WTC11 (cell line): ENCODE measurements around the gene SIM2. TPM values are rescaled to one million over a fixed set of nuclear protein-coding genes. Genes with fewer than 3 reads are reported as not detected.

Experiments used
- ATAC-seq: fragments of 200-7000 bp; cut with Tn5 transposase; 2 replicates; pipeline ENCODE4 v1.10.0; 2021; ENCODE audit warnings: mild to moderate bottlenecking, moderate library complexity
- CTCF ChIA-PET: fragments of 300-600 bp; sonication (Branson Sonifier 250); formaldehyde crosslinking; loops from one replicate; lab custom pipeline; 2021; ENCODE audit warnings: antibody characterized with exemption; lab: Charles Lee
- POLR2A ChIA-PET: fragments of 350-600 bp; sonication (Branson Sonifier 250); formaldehyde crosslinking; loops from one replicate; lab custom pipeline; 2021; ENCODE audit warnings: antibody characterized with exemption; lab: Charles Lee
- DNase-seq: peaks from one replicate; pipeline ENCODE4 v3.0.0; 2021; ENCODE audit warnings: low spot score
- H3K27ac Mint-ChIP-seq: 2 replicates; pipeline ENCODE4 v1.8.0; 2021; ENCODE audit warnings: mixed read lengths
- H3K27me3 Mint-ChIP-seq: 2 replicates; pipeline ENCODE4 v1.8.0; 2021; ENCODE audit warnings: low read depth, mild to moderate bottlenecking, moderate library complexity, mixed read lengths
- H3K36me3 Mint-ChIP-seq: 2 replicates; pipeline ENCODE4 v1.8.0; 2021; ENCODE audit warnings: mixed read lengths
- H3K4me1 Mint-ChIP-seq: 2 replicates; pipeline ENCODE4 v1.8.0; 2022; ENCODE audit warnings: mixed read lengths
- H3K4me3 Mint-ChIP-seq: 2 replicates; pipeline ENCODE4 v1.8.0; 2021; ENCODE audit warnings: mild to moderate bottlenecking, moderate library complexity, mixed read lengths
- H3K9me3 Mint-ChIP-seq: 2 replicates; pipeline ENCODE4 v1.8.0; 2021; ENCODE audit warnings: mixed read lengths
- EMX1 ChIP-seq: fragments of 250-450 bp; sonication (Bioruptor Pico); IDR thresholded peaks from 2 replicates; pipeline ENCODE4 v1.8.0; 2021; ENCODE audit warnings: mild to moderate bottlenecking
- FOXK1 ChIP-seq: sonication (generic); formaldehyde crosslinking; IDR thresholded peaks from 2 replicates; pipeline ENCODE4 v1.8.0; 2022; ENCODE audit warnings: mild to moderate bottlenecking, moderate library complexity, missing genetic modification reagents
- FOXP1 ChIP-seq: sonication (generic); formaldehyde crosslinking; IDR thresholded peaks from 2 replicates; pipeline ENCODE4 v1.8.0; 2022; ENCODE audit warnings: missing genetic modification reagents, mild to moderate bottlenecking, moderate library complexity, borderline replicate concordance
- GRHL2 ChIP-seq: fragments of 250-450 bp; sonication (Bioruptor Pico); IDR thresholded peaks from 2 replicates; pipeline ENCODE4 v1.8.0; 2022; ENCODE audit warnings: mild to moderate bottlenecking, moderate library complexity; ENCODE audit not compliant: insufficient replicate concordance, severe bottlenecking
- HMGA2 ChIP-seq: fragments of 250-450 bp; sonication (Bioruptor Pico); IDR thresholded peaks from 2 replicates; pipeline ENCODE4 v1.4.0; 2021; ENCODE audit warnings: mild to moderate bottlenecking, moderate library complexity
- MXD4 ChIP-seq: fragments of 250-450 bp; sonication (Bioruptor Pico); IDR thresholded peaks from 2 replicates; pipeline ENCODE4 v1.8.0; 2021; ENCODE audit warnings: mild to moderate bottlenecking, moderate library complexity, borderline replicate concordance
- NR3C1 ChIP-seq: sonication (generic); formaldehyde crosslinking; conservative IDR thresholded peaks from 2 replicates; pipeline ENCODE4 v1.8.1; 2023; ENCODE audit warnings: low read depth, mild to moderate bottlenecking, missing genetic modification reagents
- RELA ChIP-seq: sonication (generic); formaldehyde crosslinking; IDR thresholded peaks from 2 replicates; pipeline ENCODE4 v1.8.1; 2022; ENCODE audit warnings: missing genetic modification reagents, mild to moderate bottlenecking, borderline replicate concordance
- SOX15 ChIP-seq: fragments of 250-450 bp; sonication (Bioruptor Pico); IDR thresholded peaks from 2 replicates; pipeline ENCODE4 v1.9.0; 2021; ENCODE audit warnings: mild to moderate bottlenecking
- TCF7 ChIP-seq: sonication (generic); formaldehyde crosslinking; IDR thresholded peaks from 2 replicates; pipeline ENCODE4 v1.8.0; 2022; ENCODE audit warnings: mild to moderate bottlenecking, low read depth, missing genetic modification reagents, moderate library complexity
- TEAD1 ChIP-seq: sonication (generic); formaldehyde crosslinking; IDR thresholded peaks from 2 replicates; pipeline ENCODE4 v1.8.0; 2022; ENCODE audit warnings: mild to moderate bottlenecking, missing genetic modification reagents
- ZNF317 ChIP-seq: sonication (generic); formaldehyde crosslinking; IDR thresholded peaks from 2 replicates; pipeline ENCODE4 v1.8.1; 2023; ENCODE audit warnings: low read depth, mild to moderate bottlenecking, moderate library complexity, missing genetic modification reagents, borderline replicate concordance
- ZNF396 ChIP-seq: fragments of 250-450 bp; sonication (Bioruptor Pico); IDR thresholded peaks from 2 replicates; pipeline ENCODE4 v1.8.0; 2021; ENCODE audit warnings: mild to moderate bottlenecking, moderate library complexity, borderline replicate concordance
- ZNF416 ChIP-seq: fragments of 250-450 bp; sonication (Bioruptor Pico); IDR thresholded peaks from 2 replicates; pipeline ENCODE4 v1.9.0; 2021; ENCODE audit warnings: mild to moderate bottlenecking, inconsistent platforms
- total RNA-seq: library from RNA; stranded (reverse); gene quantifications from 3 replicates; pipeline ENCODE4 v1.2.3, GENCODE V29; 2021
- TF ChIP-seq, protein P1 (sequence below): sonication (generic); formaldehyde crosslinking; IDR thresholded peaks from 2 replicates; pipeline ENCODE4 v1.8.1; 2023; ENCODE audit warnings: mild to moderate bottlenecking, missing genetic modification reagents, borderline replicate concordance
- TF ChIP-seq, protein P2 (sequence below): fragments of 250-450 bp; sonication (Bioruptor Pico); IDR thresholded peaks from 2 replicates; pipeline ENCODE4 v1.9.0; 2021; ENCODE audit warnings: mild to moderate bottlenecking, borderline replicate concordance
- TF ChIP-seq, protein P3 (sequence below): sonication (generic); formaldehyde crosslinking; IDR thresholded peaks from 2 replicates; pipeline ENCODE4 v1.8.0; 2022; ENCODE audit warnings: mild to moderate bottlenecking, missing genetic modification reagents
- TF ChIP-seq, protein P4 (sequence below): sonication (generic); formaldehyde crosslinking; IDR thresholded peaks from 2 replicates; pipeline ENCODE4 v1.8.1; 2023; ENCODE audit warnings: mild to moderate bottlenecking, missing genetic modification reagents
- TF ChIP-seq, protein P5 (sequence below): fragments of 250-450 bp; sonication (Bioruptor Pico); IDR thresholded peaks from 2 replicates; pipeline ENCODE4 v1.8.0; 2021; ENCODE audit warnings: mild to moderate bottlenecking
- TF ChIP-seq, protein P6 (sequence below): sonication (generic); formaldehyde crosslinking; IDR thresholded peaks from 2 replicates; pipeline ENCODE4 v1.8.1; 2023; ENCODE audit warnings: mild to moderate bottlenecking, missing genetic modification reagents, moderate library complexity
- TF ChIP-seq, protein P7 (sequence below): sonication (generic); formaldehyde crosslinking; conservative IDR thresholded peaks from 2 replicates; pipeline ENCODE4 v1.8.1; 2022; ENCODE audit warnings: mild to moderate bottlenecking, missing genetic modification reagents

The SIM2 gene
- total RNA-seq, 1 experiment from 2014 or later: 0.17 TPM

DNA sequence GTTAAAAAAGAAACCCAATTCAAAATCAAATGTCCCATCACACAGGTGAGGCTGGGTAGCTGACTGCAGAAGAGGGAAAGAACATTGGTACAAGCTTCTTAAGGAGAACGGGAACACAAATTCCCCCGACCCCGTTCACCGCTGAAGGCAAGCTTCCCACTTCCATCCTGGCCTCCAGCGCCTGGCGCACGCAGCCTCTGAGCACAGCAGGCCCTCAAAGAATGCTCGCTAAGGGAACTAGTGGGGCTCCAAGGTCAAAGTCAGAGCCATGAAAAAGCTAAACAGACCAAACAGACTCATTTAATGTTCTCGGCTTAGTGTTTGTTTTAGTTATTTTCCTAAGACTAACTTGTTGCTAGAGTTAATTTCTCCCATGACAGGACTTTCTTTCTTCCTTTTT lies 63.7 kb downstream of the SIM2 start:
- Mint-ChIP-seq H3K9me3 (no peaks in the 10 kb centered on the region), H3K4me3 (no peak overlapping the region), H3K27me3 (no peaks in the 10 kb centered on the region), H3K36me3 (no peaks in the 10 kb centered on the region), H3K27ac (no peak overlapping the region), H3K4me1 (peaks cover 5% of the 10 kb centered on the region; the same call in 1 of the 2 replicates)
- DNase-seq (no peak), ATAC-seq (no peak)
- POLR2A ChIA-PET: interaction anchor here (0.5 kb wide), 1 partner anchor 144 kb away, joined by 5 read pairs; no protein-coding TSS in a partner anchor
- TF ChIP-seq TCF7 (CRISPR knock-in tag) (no peak), NR3C1 (no peak), ZNF396 (CRISPR knock-in tag) (no peak), FOXK1 (no peak), HMGA2 (no peak), EMX1 (CRISPR knock-in tag) (no peak), ZNF416 (CRISPR knock-in tag) (no peak)
- TF ChIP-seq, protein P1, sequence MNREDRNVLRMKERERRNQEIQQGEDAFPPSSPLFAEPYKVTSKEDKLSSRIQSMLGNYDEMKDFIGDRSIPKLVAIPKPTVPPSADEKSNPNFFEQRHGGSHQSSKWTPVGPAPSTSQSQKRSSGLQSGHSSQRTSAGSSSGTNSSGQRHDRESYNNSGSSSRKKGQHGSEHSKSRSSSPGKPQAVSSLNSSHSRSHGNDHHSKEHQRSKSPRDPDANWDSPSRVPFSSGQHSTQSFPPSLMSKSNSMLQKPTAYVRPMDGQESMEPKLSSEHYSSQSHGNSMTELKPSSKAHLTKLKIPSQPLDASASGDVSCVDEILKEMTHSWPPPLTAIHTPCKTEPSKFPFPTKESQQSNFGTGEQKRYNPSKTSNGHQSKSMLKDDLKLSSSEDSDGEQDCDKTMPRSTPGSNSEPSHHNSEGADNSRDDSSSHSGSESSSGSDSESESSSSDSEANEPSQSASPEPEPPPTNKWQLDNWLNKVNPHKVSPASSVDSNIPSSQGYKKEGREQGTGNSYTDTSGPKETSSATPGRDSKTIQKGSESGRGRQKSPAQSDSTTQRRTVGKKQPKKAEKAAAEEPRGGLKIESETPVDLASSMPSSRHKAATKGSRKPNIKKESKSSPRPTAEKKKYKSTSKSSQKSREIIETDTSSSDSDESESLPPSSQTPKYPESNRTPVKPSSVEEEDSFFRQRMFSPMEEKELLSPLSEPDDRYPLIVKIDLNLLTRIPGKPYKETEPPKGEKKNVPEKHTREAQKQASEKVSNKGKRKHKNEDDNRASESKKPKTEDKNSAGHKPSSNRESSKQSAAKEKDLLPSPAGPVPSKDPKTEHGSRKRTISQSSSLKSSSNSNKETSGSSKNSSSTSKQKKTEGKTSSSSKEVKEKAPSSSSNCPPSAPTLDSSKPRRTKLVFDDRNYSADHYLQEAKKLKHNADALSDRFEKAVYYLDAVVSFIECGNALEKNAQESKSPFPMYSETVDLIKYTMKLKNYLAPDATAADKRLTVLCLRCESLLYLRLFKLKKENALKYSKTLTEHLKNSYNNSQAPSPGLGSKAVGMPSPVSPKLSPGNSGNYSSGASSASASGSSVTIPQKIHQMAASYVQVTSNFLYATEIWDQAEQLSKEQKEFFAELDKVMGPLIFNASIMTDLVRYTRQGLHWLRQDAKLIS (CRISPR knock-in tag): no peak
- TF ChIP-seq, protein P2, sequence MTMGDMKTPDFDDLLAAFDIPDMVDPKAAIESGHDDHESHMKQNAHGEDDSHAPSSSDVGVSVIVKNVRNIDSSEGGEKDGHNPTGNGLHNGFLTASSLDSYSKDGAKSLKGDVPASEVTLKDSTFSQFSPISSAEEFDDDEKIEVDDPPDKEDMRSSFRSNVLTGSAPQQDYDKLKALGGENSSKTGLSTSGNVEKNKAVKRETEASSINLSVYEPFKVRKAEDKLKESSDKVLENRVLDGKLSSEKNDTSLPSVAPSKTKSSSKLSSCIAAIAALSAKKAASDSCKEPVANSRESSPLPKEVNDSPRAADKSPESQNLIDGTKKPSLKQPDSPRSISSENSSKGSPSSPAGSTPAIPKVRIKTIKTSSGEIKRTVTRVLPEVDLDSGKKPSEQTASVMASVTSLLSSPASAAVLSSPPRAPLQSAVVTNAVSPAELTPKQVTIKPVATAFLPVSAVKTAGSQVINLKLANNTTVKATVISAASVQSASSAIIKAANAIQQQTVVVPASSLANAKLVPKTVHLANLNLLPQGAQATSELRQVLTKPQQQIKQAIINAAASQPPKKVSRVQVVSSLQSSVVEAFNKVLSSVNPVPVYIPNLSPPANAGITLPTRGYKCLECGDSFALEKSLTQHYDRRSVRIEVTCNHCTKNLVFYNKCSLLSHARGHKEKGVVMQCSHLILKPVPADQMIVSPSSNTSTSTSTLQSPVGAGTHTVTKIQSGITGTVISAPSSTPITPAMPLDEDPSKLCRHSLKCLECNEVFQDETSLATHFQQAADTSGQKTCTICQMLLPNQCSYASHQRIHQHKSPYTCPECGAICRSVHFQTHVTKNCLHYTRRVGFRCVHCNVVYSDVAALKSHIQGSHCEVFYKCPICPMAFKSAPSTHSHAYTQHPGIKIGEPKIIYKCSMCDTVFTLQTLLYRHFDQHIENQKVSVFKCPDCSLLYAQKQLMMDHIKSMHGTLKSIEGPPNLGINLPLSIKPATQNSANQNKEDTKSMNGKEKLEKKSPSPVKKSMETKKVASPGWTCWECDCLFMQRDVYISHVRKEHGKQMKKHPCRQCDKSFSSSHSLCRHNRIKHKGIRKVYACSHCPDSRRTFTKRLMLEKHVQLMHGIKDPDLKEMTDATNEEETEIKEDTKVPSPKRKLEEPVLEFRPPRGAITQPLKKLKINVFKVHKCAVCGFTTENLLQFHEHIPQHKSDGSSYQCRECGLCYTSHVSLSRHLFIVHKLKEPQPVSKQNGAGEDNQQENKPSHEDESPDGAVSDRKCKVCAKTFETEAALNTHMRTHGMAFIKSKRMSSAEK (CRISPR knock-in tag): no peak
- CTCF ChIA-PET: interaction anchor here (1.4 to 1.8 kb wide), 3 partner anchors 91 to 178 kb away, joined by 3 to 5 read pairs (median 5); no protein-coding TSS in a partner anchor

DNA sequence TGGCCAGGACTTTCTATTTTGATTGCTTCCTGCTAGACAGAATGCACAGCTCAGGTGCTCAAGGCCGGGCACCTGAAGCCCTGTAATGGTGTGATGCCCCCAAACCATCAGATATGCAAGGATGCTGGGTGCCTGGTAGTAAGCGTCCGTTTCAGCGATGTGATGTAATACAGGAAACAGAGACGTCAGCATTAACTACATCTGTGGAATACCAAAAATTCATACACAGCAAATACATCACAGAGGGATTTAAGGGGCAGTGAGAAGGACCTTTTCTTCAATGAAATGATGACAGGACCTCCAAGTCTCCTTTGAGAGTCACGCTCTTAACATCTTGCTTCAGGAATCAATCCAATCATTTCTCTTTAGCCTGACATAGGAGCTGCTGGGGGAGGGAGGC lies 64.4 kb downstream of the SIM2 start:
- CTCF ChIA-PET: interaction anchor here (1.4 to 1.7 kb wide), 2 partner anchors 91 to 154 kb away, joined by 5 read pairs; no protein-coding TSS in a partner anchor
- no peaks in the 10 kb centered on the region for H3K27me3 Mint-ChIP-seq

DNA sequence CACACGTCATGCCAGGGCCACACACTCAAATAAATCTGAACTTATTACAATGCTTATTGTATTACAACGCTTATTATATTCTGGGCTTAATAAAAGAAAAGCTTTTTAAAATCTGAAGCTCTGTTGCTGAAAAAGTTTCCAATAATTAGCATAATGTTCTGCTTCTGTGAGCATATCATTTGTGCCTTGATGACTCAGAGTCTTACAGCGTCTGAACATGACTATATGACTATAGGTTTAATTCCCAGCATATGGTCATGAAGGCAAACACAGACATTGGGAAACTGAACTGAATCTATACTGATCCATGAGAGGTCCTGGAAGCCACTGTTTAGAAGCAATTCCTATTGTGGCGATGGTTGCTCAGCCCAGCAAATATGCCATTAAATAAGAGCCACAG lies 66.3 kb downstream of the SIM2 start:
- POLR2A ChIA-PET: no interaction called here
- H3K4me1 Mint-ChIP-seq: 0 out of 2 replicates have a peak, but pooled peaks cover 7% of the 10 kb centered on the region
- H3K27ac Mint-ChIP-seq: no peak overlapping the region
- H3K9me3 Mint-ChIP-seq: no peaks in the 10 kb centered on the region
- no peaks in the 10 kb centered on the region for H3K27me3 Mint-ChIP-seq
- no peak for ATAC-seq
- no peak overlapping the region for H3K4me3 Mint-ChIP-seq
- CTCF ChIA-PET: no interaction called here
- DNase-seq: no peak
- no peaks in the 10 kb centered on the region for H3K36me3 Mint-ChIP-seq
- TF ChIP-seq RELA (CRISPR knock-in tag) (no peak), FOXP1 (CRISPR knock-in tag) (no peak), SOX15 (CRISPR knock-in tag) (no peak), MXD4 (CRISPR knock-in tag) (no peak)
- TF ChIP-seq, protein P3, sequence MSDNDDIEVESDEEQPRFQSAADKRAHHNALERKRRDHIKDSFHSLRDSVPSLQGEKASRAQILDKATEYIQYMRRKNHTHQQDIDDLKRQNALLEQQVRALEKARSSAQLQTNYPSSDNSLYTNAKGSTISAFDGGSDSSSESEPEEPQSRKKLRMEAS (CRISPR knock-in tag): no peak
- TF ChIP-seq, protein P4, sequence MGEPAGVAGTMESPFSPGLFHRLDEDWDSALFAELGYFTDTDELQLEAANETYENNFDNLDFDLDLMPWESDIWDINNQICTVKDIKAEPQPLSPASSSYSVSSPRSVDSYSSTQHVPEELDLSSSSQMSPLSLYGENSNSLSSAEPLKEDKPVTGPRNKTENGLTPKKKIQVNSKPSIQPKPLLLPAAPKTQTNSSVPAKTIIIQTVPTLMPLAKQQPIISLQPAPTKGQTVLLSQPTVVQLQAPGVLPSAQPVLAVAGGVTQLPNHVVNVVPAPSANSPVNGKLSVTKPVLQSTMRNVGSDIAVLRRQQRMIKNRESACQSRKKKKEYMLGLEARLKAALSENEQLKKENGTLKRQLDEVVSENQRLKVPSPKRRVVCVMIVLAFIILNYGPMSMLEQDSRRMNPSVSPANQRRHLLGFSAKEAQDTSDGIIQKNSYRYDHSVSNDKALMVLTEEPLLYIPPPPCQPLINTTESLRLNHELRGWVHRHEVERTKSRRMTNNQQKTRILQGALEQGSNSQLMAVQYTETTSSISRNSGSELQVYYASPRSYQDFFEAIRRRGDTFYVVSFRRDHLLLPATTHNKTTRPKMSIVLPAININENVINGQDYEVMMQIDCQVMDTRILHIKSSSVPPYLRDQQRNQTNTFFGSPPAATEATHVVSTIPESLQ: no peak
- TF ChIP-seq, protein P5, sequence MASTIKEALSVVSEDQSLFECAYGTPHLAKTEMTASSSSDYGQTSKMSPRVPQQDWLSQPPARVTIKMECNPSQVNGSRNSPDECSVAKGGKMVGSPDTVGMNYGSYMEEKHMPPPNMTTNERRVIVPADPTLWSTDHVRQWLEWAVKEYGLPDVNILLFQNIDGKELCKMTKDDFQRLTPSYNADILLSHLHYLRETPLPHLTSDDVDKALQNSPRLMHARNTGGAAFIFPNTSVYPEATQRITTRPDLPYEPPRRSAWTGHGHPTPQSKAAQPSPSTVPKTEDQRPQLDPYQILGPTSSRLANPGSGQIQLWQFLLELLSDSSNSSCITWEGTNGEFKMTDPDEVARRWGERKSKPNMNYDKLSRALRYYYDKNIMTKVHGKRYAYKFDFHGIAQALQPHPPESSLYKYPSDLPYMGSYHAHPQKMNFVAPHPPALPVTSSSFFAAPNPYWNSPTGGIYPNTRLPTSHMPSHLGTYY: no peak

More for the DNA sequence above, 64.4 kb downstream of the SIM2 start:
- POLR2A ChIA-PET: no interaction called here
- Mint-ChIP-seq H3K4me1 (0 out of 2 replicates have a peak, but pooled peaks cover 4% of the 10 kb centered on the region), H3K4me3 (no peak overlapping the region), H3K27ac (no peak overlapping the region), H3K9me3 (no peaks in the 10 kb centered on the region), H3K36me3 (no peaks in the 10 kb centered on the region)
- ATAC-seq (no peak), DNase-seq (no peak)
- TF ChIP-seq, protein P6, sequence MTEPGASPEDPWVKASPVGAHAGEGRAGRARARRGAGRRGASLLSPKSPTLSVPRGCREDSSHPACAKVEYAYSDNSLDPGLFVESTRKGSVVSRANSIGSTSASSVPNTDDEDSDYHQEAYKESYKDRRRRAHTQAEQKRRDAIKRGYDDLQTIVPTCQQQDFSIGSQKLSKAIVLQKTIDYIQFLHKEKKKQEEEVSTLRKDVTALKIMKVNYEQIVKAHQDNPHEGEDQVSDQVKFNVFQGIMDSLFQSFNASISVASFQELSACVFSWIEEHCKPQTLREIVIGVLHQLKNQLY (CRISPR knock-in tag): no peak
- TF ChIP-seq RELA (CRISPR knock-in tag) (no peak), TEAD1 (CRISPR knock-in tag) (no peak), GRHL2 (CRISPR knock-in tag) (no peak), ZNF317 (CRISPR knock-in tag) (no peak), MXD4 (CRISPR knock-in tag) (no peak)
- TF ChIP-seq, protein P7, sequence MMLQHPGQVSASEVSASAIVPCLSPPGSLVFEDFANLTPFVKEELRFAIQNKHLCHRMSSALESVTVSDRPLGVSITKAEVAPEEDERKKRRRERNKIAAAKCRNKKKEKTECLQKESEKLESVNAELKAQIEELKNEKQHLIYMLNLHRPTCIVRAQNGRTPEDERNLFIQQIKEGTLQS (CRISPR knock-in tag): no peak
